Adrenal gland (tissue), 5 donors: ENCODE results near the gene TIMM9.

Experiments used
- POLR2A ChIP-seq, 2 donors: fragments of 450-650 bp; IDR thresholded peaks; one replicate each; pipeline ENCODE4 v1.6.1; 2017; ENCODE audit warnings: antibody characterized with exemption in 2 of 2, mild to moderate bottlenecking in 2 of 2, moderate library complexity in 1 of 2
- TF ChIP-seq, protein P1 (sequence below), 6 experiments: fragments of 450-650 bp in 4 of 6; fragments of 200-600 bp in 2 of 6; sonication (generic) in 1 of 6; IDR thresholded peaks; 1 replicate in 5 of 6; 2 replicates in 1 of 6; pipeline versions ENCODE4 v1.5.1 to v1.8.0; 2016 to 2021; ENCODE audit warnings: antibody characterized with exemption in 6 of 6, mild to moderate bottlenecking in 2 of 6, moderate library complexity in 1 of 6
- donor health status: DM: no; HTN: no; CAD: no.

DNA sequence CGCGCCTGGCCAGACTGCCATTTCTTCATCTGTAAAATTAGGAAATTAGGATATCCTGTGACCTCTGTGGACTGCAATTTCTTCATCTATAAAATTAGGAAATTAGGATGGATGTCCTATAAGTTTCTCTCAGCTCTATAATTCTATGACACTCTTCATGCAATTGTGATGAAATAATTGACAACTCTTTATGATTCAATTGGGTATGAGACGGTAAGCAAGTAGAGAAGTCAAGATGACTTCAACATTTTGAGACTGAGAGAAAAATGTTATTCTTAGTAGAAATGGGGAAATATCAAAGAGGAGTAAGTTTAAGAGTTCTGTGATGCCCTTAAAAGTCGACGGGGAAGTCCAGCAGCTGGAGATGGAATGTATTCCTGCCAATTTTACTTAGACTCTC is 12.1 kb upstream of the TIMM9 start:
- TF ChIP-seq, protein P1, sequence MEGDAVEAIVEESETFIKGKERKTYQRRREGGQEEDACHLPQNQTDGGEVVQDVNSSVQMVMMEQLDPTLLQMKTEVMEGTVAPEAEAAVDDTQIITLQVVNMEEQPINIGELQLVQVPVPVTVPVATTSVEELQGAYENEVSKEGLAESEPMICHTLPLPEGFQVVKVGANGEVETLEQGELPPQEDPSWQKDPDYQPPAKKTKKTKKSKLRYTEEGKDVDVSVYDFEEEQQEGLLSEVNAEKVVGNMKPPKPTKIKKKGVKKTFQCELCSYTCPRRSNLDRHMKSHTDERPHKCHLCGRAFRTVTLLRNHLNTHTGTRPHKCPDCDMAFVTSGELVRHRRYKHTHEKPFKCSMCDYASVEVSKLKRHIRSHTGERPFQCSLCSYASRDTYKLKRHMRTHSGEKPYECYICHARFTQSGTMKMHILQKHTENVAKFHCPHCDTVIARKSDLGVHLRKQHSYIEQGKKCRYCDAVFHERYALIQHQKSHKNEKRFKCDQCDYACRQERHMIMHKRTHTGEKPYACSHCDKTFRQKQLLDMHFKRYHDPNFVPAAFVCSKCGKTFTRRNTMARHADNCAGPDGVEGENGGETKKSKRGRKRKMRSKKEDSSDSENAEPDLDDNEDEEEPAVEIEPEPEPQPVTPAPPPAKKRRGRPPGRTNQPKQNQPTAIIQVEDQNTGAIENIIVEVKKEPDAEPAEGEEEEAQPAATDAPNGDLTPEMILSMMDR (IDR thresholded peaks at IDR 0.05): no peak
- no peak for TF ChIP-seq POLR2A (IDR thresholded peaks at IDR 0.05)
